Endothelial cell of umbilical vein (primary cell): ENCODE data around the gene SLC7A6. TPM values are rescaled to one million over a fixed set of nuclear protein-coding genes. Genes with fewer than 3 reads are reported as not detected.

Experiments used
- BruUV-seq: library from RNA; stranded (reverse); fragments of 400-500 nt; replicated peaks from 2 replicates; lab custom pipeline; 2021; lab: Mats Ljungman, UMichigan
- CTCF ChIA-PET: fragments of 300-600, 350-600 bp; sonication (Branson Sonifier 250); formaldehyde crosslinking; loops from one replicate; lab custom pipeline; 2021; ENCODE audit warnings: antibody characterized with exemption, inconsistent platforms; lab: Charles Lee
- POLR2A ChIA-PET: fragments of 300-600, 350-600 bp; sonication (Branson Sonifier 250); formaldehyde crosslinking; loops from one replicate; lab custom pipeline; 2021; ENCODE audit warnings: antibody characterized with exemption, inconsistent platforms; lab: Charles Lee
- DNase-seq: peaks from one replicate; pipeline ENCODE4 v3.0.0-alpha.2; 2011; ENCODE audit warnings: low read depth, low spot score
- FAIRE-seq: peaks from 2 replicates; lab custom pipeline; 2011; peaks lifted over from hg19 to GRCh38; lab: Jason Lieb, UNC
- H2AFZ ChIP-seq: 2 replicates; pipeline ENCODE4 v1.6.0; 2012; ENCODE audit warnings: low read depth, low read length, control low read depth, inconsistent platforms
- H3K27ac ChIP-seq: 2 replicates; pipeline ENCODE4 v1.5.1; 2011; ENCODE audit warnings: low read depth, mild to moderate bottlenecking, control low read depth, low read length, moderate library complexity; ENCODE audit not compliant: insufficient read depth
- H3K27me3 ChIP-seq, 2 experiments: 2 replicates each; pipeline versions ENCODE4 v1.6.0 to v1.6.1; 2011; ENCODE audit warnings: low read length in 2 of 2, mixed read lengths in 1 of 2; ENCODE audit not compliant: control insufficient read depth in 2 of 2, insufficient read depth in 2 of 2
- H3K36me3 ChIP-seq, 2 experiments: 2 replicates in 1 of 2; 3 replicates in 1 of 2; pipeline ENCODE4 v1.5.1; 2011; ENCODE audit warnings: low read length in 2 of 2, mild to moderate bottlenecking in 1 of 2, moderate library complexity in 1 of 2; ENCODE audit not compliant: control insufficient read depth in 2 of 2, insufficient read depth in 2 of 2; ENCODE audit errors: extremely low read depth in 1 of 2
- H3K4me1 ChIP-seq: 3 replicates; pipeline ENCODE4 v1.5.1; 2011; ENCODE audit warnings: mild to moderate bottlenecking, low read length; ENCODE audit not compliant: control insufficient read depth, insufficient read depth; ENCODE audit errors: extremely low read depth
- H3K4me2 ChIP-seq: 2 replicates; pipeline ENCODE4 v1.6.1; 2011; ENCODE audit warnings: low read length, control low read depth, mixed read lengths; ENCODE audit not compliant: insufficient read depth
- H3K4me3 ChIP-seq, 3 experiments: fragments of 200-600 bp in 1 of 3; sonication (generic), shearing (Covaris generic) in 1 of 3; replicated peaks in 1 of 3; 2 replicates each; pipeline ENCODE4 v1.5.1; 2011 to 2016; ENCODE audit warnings: control low read depth in 3 of 3, low read length in 3 of 3, mild to moderate bottlenecking in 2 of 3, inconsistent platforms in 1 of 3, low read depth in 1 of 3, moderate library complexity in 1 of 3; ENCODE audit not compliant: insufficient read depth in 1 of 3
- H3K79me2 ChIP-seq: 2 replicates; pipeline ENCODE4 v1.6.0; 2012; ENCODE audit warnings: low read length, inconsistent platforms; ENCODE audit not compliant: control insufficient read depth, insufficient read depth
- H3K9ac ChIP-seq: replicated peaks from 2 replicates; pipeline ENCODE3; 2011; ENCODE audit warnings: low read length, control low read depth; ENCODE audit not compliant: insufficient read depth; ENCODE audit errors: extremely low read depth
- H3K9me1 ChIP-seq: replicated peaks from 3 replicates; pipeline ENCODE4 v1.6.0; 2011; ENCODE audit warnings: mild to moderate bottlenecking, low read length; ENCODE audit not compliant: control insufficient read depth, insufficient read depth; ENCODE audit errors: extremely low read depth
- H3K9me3 ChIP-seq: replicated peaks from 2 replicates; pipeline ENCODE4 v1.5.1; 2012; ENCODE audit warnings: low read length, inconsistent platforms; ENCODE audit not compliant: control insufficient read depth, insufficient read depth
- H4K20me1 ChIP-seq: replicated peaks from 2 replicates; pipeline ENCODE3; 2011; ENCODE audit warnings: mild to moderate bottlenecking, low read length; ENCODE audit not compliant: control insufficient read depth, insufficient read depth; ENCODE audit errors: extremely low read depth
- CTCF ChIP-seq, 2 donors: IDR thresholded peaks; 1 replicate in 1 of 2; 2 replicates in 1 of 2; pipeline ENCODE4 v1.5.1; 2011; ENCODE audit warnings: low read length in 2 of 2, mild to moderate bottlenecking in 2 of 2, moderate library complexity in 2 of 2, control low read depth in 1 of 2, inconsistent platforms in 1 of 2, low read depth in 1 of 2; ENCODE audit not compliant: insufficient read depth in 1 of 2; ENCODE audit errors: extremely low read depth in 1 of 2
- EZH2 ChIP-seq: IDR thresholded peaks from 2 replicates; pipeline ENCODE4 v1.6.1; 2012; ENCODE audit warnings: borderline replicate concordance, low read depth, mild to moderate bottlenecking, moderate library complexity, low read length, inconsistent platforms; ENCODE audit not compliant: severe bottlenecking
- FOS ChIP-seq: IDR thresholded peaks from 2 replicates; pipeline ENCODE4 v1.6.1; 2011; ENCODE audit warnings: mild to moderate bottlenecking, low read length, moderate library complexity, borderline replicate concordance; ENCODE audit not compliant: insufficient read depth
- GATA2 ChIP-seq: IDR thresholded peaks from 2 replicates; pipeline ENCODE4 v1.7.0; 2011; ENCODE audit warnings: low read depth, mild to moderate bottlenecking, moderate library complexity, mixed read lengths, low read length; ENCODE audit not compliant: insufficient read length, insufficient read depth
- JUN ChIP-seq: IDR thresholded peaks from 2 replicates; pipeline ENCODE4 v1.6.1; 2011; ENCODE audit warnings: borderline replicate concordance, low read depth; ENCODE audit not compliant: insufficient read length, insufficient read depth
- MAX ChIP-seq: IDR thresholded peaks from 2 replicates; pipeline ENCODE4 v1.6.1; 2011; ENCODE audit not compliant: insufficient read depth, insufficient read length
- MYC ChIP-seq: IDR thresholded peaks from one replicate; pipeline ENCODE4 v1.6.1; 2011; ENCODE audit warnings: mild to moderate bottlenecking, low read depth, low read length
- POLR2A ChIP-seq: IDR thresholded peaks from 2 replicates; pipeline ENCODE4 v1.6.1; 2012; ENCODE audit warnings: low read depth, mild to moderate bottlenecking, control low read depth, low read length
- POLR2AphosphoS5 ChIP-seq: IDR thresholded peaks from 2 replicates; pipeline ENCODE4 v1.6.1; 2012; ENCODE audit warnings: low read depth, mild to moderate bottlenecking, control low read depth, low read length, moderate library complexity; ENCODE audit not compliant: insufficient read depth
- dilution Hi-C: fragments of 300-500 bp; cut with MboI; formaldehyde crosslinking; loops from one replicate; pipeline ENCODE4 v1.15.0; 2019; ENCODE audit warnings: low sequenced_read_pairs; ENCODE audit not compliant: extremely low pct_ligation_motif_present
- intact Hi-C: fragments of 100-400 bp; cut with micrococcal nuclease; formaldehyde crosslinking; loops from one replicate; pipeline ENCODE4 v1.10.0; 2022
- polyA plus RNA-seq, 4 experiments: library from polyadenylated mRNA; depleted of rRNA in 3 of 4; stranded (reverse) in 3 of 4; unstranded in 1 of 4; fragments of >200 nt; gene quantifications; 2 replicates each; pipeline versions ENCODE4 v1.2.1 to v1.2.3, GENCODE V29; 2011 to 2012; ENCODE audit warnings: missing spikeins in 1 of 4
- total RNA-seq: library from RNA; stranded (reverse); gene quantifications from 2 replicates; pipeline ENCODE4 v1.2.3, GENCODE V29; 2021

Gene SLC7A6
- total and polyA plus RNA-seq, 2 donors (not counting 3 experiments of a cell fraction or from before 2014, with no cell fraction given) = 68.0 to 86.5 TPM

GRCh38 chr16:68228652-68229051 is 35.7 kb upstream of the SLC7A6 start:
- no peak for TF ChIP-seq MYC
- TF ChIP-seq GATA2 = no peak
- no peak for TF ChIP-seq JUN
- TF ChIP-seq MAX = no peak
- no peak for TF ChIP-seq EZH2
- no peak for TF ChIP-seq POLR2A
- TF ChIP-seq FOS = no peak
- TF ChIP-seq POLR2AphosphoS5 = no peak
- no peak for TF ChIP-seq CTCF (IDR thresholded peaks at IDR 0.05; ENCODE audit: extremely low read depth in 1 of 2, insufficient read depth in 1 of 2, low read depth in 1 of 2, low read length in 2 of 2)
- no peak overlapping the region for H3K9ac ChIP-seq
- H3K4me2 ChIP-seq = no peak overlapping the region
- no peaks in the 10 kb centered on the region for H3K9me3 ChIP-seq
- H3K4me3 ChIP-seq = no peak overlapping the region
- H3K27me3 ChIP-seq = no peaks in the 10 kb centered on the region
- no peak overlapping the region for H2AFZ ChIP-seq
- H4K20me1 ChIP-seq = no peaks in the 10 kb centered on the region
- ChIA-PET CTCF (interaction anchor here (1.0 to 4.7 kb wide), 11 partner anchors 12 to 412 kb away, joined by 3 to 57 read pairs (median 6); partner anchors contain the start of gene NFATC3), POLR2A (no interaction called here)
- H3K36me3 ChIP-seq = no peaks in the 10 kb centered on the region
- FAIRE-seq (no peak), DNase-seq (no peak)
- no peaks in the 10 kb centered on the region for H3K4me1 ChIP-seq
- dilution Hi-C loops = no loop called here
- BruUV-seq = no TSS peak
- no peaks in the 10 kb centered on the region for H3K9me1 ChIP-seq
- intact Hi-C loops = loop anchor here (1.0 to 2.0 kb wide), 6 partner anchors 134 to 235 kb away; no protein-coding TSS in a partner anchor
- no peaks in the 10 kb centered on the region for H3K79me2 ChIP-seq
- no peak overlapping the region for H3K27ac ChIP-seq
